K562 (cell line): ENCODE measurements around the gene PLEKHM1. TPM values are rescaled to one million over a fixed set of nuclear protein-coding genes. Genes with fewer than 3 reads are reported as not detected.
"Not testable (repeated sequence)": the region's sequence is repeated elsewhere in the genome, so short reads cannot be mapped to it uniquely, and the experiment has no call there.

ENCODE experiments used
- ATAC-seq: fragments of 200-7000 bp; cut with Tn5 transposase; 3 replicates; pipeline ENCODE4 v1.9.1; 2020; ENCODE audit warnings: moderate library complexity
- BruUV-seq: library from RNA; stranded (reverse); fragments of 400-500 nt; replicated peaks from 2 replicates; lab custom pipeline; 2021; lab: Mats Ljungman, UMichigan
- CTCF ChIA-PET: fragments of 300-600 bp; formaldehyde crosslinking; extraction: SDS; loops from one replicate; lab custom pipeline; 2021; ENCODE audit warnings: low intra/inter-chr PET ratio; lab: Yijun Ruan, JAX
- POLR2A ChIA-PET: fragments of 300-600, 350-650 bp; sonication (Branson Sonifier 250); formaldehyde crosslinking; extraction: SDS; loops from one replicate; lab custom pipeline; 2021; ENCODE audit warnings: antibody characterized with exemption, inconsistent platforms; lab: Yijun Ruan, JAX
- DNase-seq, 4 experiments: peaks; one replicate each; pipeline versions ENCODE4 v3.0.0 to v3.0.0-alpha.2; 2011 to 2018; ENCODE audit warnings: low spot score in 3 of 4, mixed read lengths in 3 of 4; ENCODE audit errors: extremely low read depth in 1 of 4
- FAIRE-seq: peaks from 2 replicates; lab custom pipeline; 2011; peaks lifted over from hg19 to GRCh38; lab: Jason Lieb, UNC
- H2AFZ ChIP-seq: 2 replicates; pipeline ENCODE4 v1.6.0; 2011; ENCODE audit warnings: low read depth, low read length, control low read depth, inconsistent platforms
- H3K27ac ChIP-seq: fragments of 200-600 bp; 3 replicates; pipeline ENCODE4 v1.8.0; 2011; ENCODE audit warnings: low read depth, mild to moderate bottlenecking, control low read depth, inconsistent platforms, low read length, moderate library complexity, mixed read lengths; ENCODE audit errors: extremely low read depth
- H3K27me3 ChIP-seq, 2 experiments: fragments of 300-600 bp in 1 of 2; 2 replicates in 1 of 2; 3 replicates in 1 of 2; pipeline versions ENCODE4 v1.6.0 to v1.8.0; 2011; ENCODE audit warnings: inconsistent platforms in 2 of 2, low read length in 2 of 2, mild to moderate bottlenecking in 1 of 2, mixed read lengths in 1 of 2, moderate library complexity in 1 of 2; ENCODE audit not compliant: control insufficient read depth in 2 of 2, insufficient read depth in 2 of 2
- H3K36me3 ChIP-seq: fragments of 300-600 bp; 3 replicates; pipeline ENCODE4 v1.8.0; 2011; ENCODE audit warnings: mild to moderate bottlenecking, low read length, inconsistent platforms; ENCODE audit not compliant: control insufficient read depth, insufficient read depth
- H3K4me1 ChIP-seq, 2 experiments: fragments of 200-600 bp in 1 of 2; replicated peaks in 1 of 2; 2 replicates in 1 of 2; 3 replicates in 1 of 2; pipeline versions ENCODE4 v1.5.1 to v1.8.0; 2011; ENCODE audit warnings: inconsistent platforms in 2 of 2, low read length in 2 of 2, mild to moderate bottlenecking in 1 of 2, mixed read lengths in 1 of 2, moderate library complexity in 1 of 2; ENCODE audit not compliant: control insufficient read depth in 2 of 2, insufficient read depth in 2 of 2
- H3K4me2 ChIP-seq: 2 replicates; pipeline ENCODE4 v1.6.1; 2011; ENCODE audit warnings: low read length, control low read depth, inconsistent platforms, mixed read lengths; ENCODE audit not compliant: insufficient read depth
- H3K4me3 ChIP-seq: fragments of 200-600 bp; sonication (generic), shearing (Covaris generic); 2 replicates; pipeline ENCODE4 v1.5.1; 2016; ENCODE audit warnings: control low read depth, inconsistent platforms
- H3K79me2 ChIP-seq: fragments of 200-600 bp; 3 replicates; pipeline ENCODE4 v1.8.0; 2011; ENCODE audit warnings: low read length, inconsistent platforms; ENCODE audit not compliant: control insufficient read depth, insufficient read depth
- H3K9ac ChIP-seq, 2 experiments: 2 replicates each; pipeline versions ENCODE4 v1.6.0 to v1.6.1; 2011; ENCODE audit warnings: low read depth in 2 of 2, low read length in 2 of 2, control low read depth in 1 of 2, inconsistent platforms in 1 of 2, mild to moderate bottlenecking in 1 of 2, mixed read lengths in 1 of 2; ENCODE audit not compliant: insufficient read depth in 1 of 2
- H3K9me1 ChIP-seq: one replicate; pipeline ENCODE4 v1.6.0; 2011; ENCODE audit warnings: inconsistent platforms, mild to moderate bottlenecking, low read length, moderate library complexity; ENCODE audit not compliant: control insufficient read depth, insufficient read depth
- H3K9me3 ChIP-seq: replicated peaks from 2 replicates; pipeline ENCODE4 v1.5.1; 2011; ENCODE audit warnings: low read depth, low read length, inconsistent platforms; ENCODE audit not compliant: control insufficient read depth, insufficient read depth
- H4K20me1 ChIP-seq: replicated peaks from 2 replicates; pipeline ENCODE4 v1.6.1; 2011; ENCODE audit warnings: low read length, inconsistent platforms, mixed read lengths; ENCODE audit not compliant: control insufficient read depth, insufficient read depth
- WGBS: fragments of 100-300 bp; shearing (Covaris generic); methylation state at CpG from one replicate; pipeline ENCODE4 v1.1.6; 2016; ENCODE audit warnings: low coverage, mixed read lengths; ENCODE audit not compliant: insufficient coverage; ENCODE audit errors: missing lambda C conversion rate; 5-methylcytosine and 5-hydroxymethylcytosine counted together
- in situ Hi-C: fragments of 300-500 bp; cut with MboI; formaldehyde crosslinking; loops from 4 replicates; pipeline ENCODE4 v1.15.0; 2018; ENCODE audit warnings: inconsistent platforms, mixed read lengths
- intact Hi-C: fragments of 100-400 bp; cut with micrococcal nuclease; formaldehyde crosslinking; loops from 2 replicates; pipeline ENCODE4 v1.14.2; 2022
- polyA plus RNA-seq, 8 experiments: library from polyadenylated mRNA; depleted of rRNA in 4 of 8; stranded (reverse) in 5 of 8; unstranded in 3 of 8; fragments of >200 nt; fragmentation: Nextera tagmentation in 2 of 8; fragmentation: Illumina TruSeq in 1 of 8; extraction: Ambion mirVana in 2 of 8; extraction: Trizol in 1 of 8; gene quantifications; 2 replicates each; pipeline versions ENCODE4 v1.2.1 to v1.2.3, GENCODE V29; 2011 to 2014; ENCODE audit warnings: inconsistent platforms in 1 of 8, missing spikeins in 1 of 8
- total RNA-seq, 7 experiments: library from RNA; depleted of rRNA in 6 of 7; stranded (reverse); fragments of >200 nt in 6 of 7; fragmentation: Illumina TruSeq in 2 of 7; extraction: Trizol in 2 of 7; gene quantifications; 2 replicates each; pipeline versions ENCODE4 v1.2.1 to v1.2.3, GENCODE V29; 2011 to 2021; ENCODE audit warnings: low replicate concordance in 1 of 7

Gene PLEKHM1
- total and polyA plus RNA-seq, 9 of the 15 experiments (the other 6 are each of a cell fraction or from before 2014, with no cell fraction given): 0.13 to 23.3 (median 5.7) TPM

DNA sequence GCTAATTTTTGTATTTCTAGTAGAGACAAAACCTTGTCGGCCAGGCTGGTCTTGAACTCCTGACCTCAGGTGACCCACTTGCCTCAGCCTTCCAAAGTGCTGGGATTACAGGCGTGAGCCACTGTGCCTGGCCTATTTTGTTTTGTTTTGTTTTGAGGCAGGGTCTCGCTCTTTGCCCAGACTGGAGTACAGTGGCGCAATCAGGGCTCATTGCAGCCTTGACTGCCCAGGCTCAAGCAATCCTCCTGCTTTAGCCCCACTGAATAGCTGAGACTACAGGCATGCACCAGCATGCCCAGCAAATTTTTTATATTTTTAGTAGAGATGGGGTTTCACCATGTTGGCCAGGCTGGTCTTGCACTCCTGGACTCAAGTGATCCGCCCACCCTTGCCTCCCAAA lies 30.1 kb downstream of the PLEKHM1 start:
- in situ Hi-C loops, H3K4me1 ChIP-seq, H3K9ac ChIP-seq, H3K36me3 ChIP-seq, H3K27ac ChIP-seq, H4K20me1 ChIP-seq, H3K9me1 ChIP-seq, H3K4me2 ChIP-seq, ATAC-seq, H3K4me3 ChIP-seq, FAIRE-seq, DNase-seq, CTCF ChIA-PET, BruUV-seq, H3K9me3 ChIP-seq, intact Hi-C loops, H3K27me3 ChIP-seq, H2AFZ ChIP-seq, H3K79me2 ChIP-seq, POLR2A ChIA-PET: not testable (repeated sequence)
- WGBS: 92% methylated on average over 4 of the region's 5 CpGs

DNA sequence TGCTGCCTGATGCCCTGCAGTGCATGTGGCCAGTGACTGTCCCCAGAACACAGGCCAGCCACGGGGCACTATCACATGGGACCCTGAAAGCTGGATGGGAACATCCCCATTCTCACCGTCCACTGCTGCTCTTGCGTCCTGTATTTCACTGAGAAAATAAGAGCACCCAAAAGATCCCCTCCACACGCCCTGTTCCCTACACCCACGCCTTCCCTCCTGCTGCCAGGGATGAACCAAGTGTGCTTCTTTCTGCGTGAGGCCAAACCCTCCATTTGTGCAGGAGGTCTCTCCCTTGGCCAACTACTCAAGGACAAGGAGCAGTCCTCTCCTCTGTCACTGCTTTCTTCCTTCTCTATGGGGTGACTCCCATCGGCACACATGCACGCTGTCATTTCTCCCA lies 36.2 kb downstream of the PLEKHM1 start:
- H3K4me1 ChIP-seq, H3K9me3 ChIP-seq, BruUV-seq, H3K27me3 ChIP-seq, H3K4me3 ChIP-seq, ATAC-seq, CTCF ChIA-PET, H3K4me2 ChIP-seq, DNase-seq, H3K9me1 ChIP-seq, FAIRE-seq, H3K36me3 ChIP-seq, H4K20me1 ChIP-seq, POLR2A ChIA-PET, H3K79me2 ChIP-seq, H3K27ac ChIP-seq, in situ Hi-C loops, intact Hi-C loops, H2AFZ ChIP-seq, H3K9ac ChIP-seq: not testable (repeated sequence)
- WGBS: 90% methylated on average over 3 of the region's 8 CpGs
